ENCODE results near the gene GPR55. TPM values are rescaled to one million over a fixed set of nuclear protein-coding genes. Genes with fewer than 3 reads are reported as not detected.

The GPR55 gene
- total RNA-seq, 1 experiment from 2014 or later: not detected

- ATAC-seq (peak; percentile 57; the same call in 1 of the 2 replicates), DNase-seq (ENCODE audit: low spot score) (peak; percentile 56)
- POLR2A ChIA-PET: no interaction called here
- no peak overlapping the region for H3K27ac Mint-ChIP-seq
- H3K4me1 Mint-ChIP-seq: peaks cover 20% of the 10 kb centered on the region
- TF ChIP-seq ZNF317 (CRISPR knock-in tag; IDR thresholded peaks at IDR 0.05; ENCODE audit: borderline replicate concordance, low read depth) (no peak), EMX1 (CRISPR knock-in tag; IDR thresholded peaks at IDR 0.05) (no peak), SMAD4 (CRISPR knock-in tag; IDR thresholded peaks at IDR 0.05) (no peak), ZBTB21 (CRISPR knock-in tag; IDR thresholded peaks at IDR 0.05; ENCODE audit: borderline replicate concordance) (no peak), TP53 (CRISPR knock-in tag; IDR thresholded peaks at IDR 0.05) (no peak), FOXP1 (CRISPR knock-in tag; IDR thresholded peaks at IDR 0.05; ENCODE audit: borderline replicate concordance) (no peak)
- H3K27me3 Mint-ChIP-seq (ENCODE audit: low read depth): no peaks in the 10 kb centered on the region
- H3K4me3 Mint-ChIP-seq: no peak overlapping the region
- peaks cover 3% of the 10 kb centered on the region for H3K36me3 Mint-ChIP-seq
- H3K9me3 Mint-ChIP-seq: 0 out of 2 replicates have a peak, but pooled peaks cover 3% of the 10 kb centered on the region
- CTCF ChIA-PET: interaction anchor here (0.5 to 1.8 kb wide), 6 partner anchors 9 to 167 kb away, joined by 3 to 8 read pairs (median 4); no protein-coding TSS in a partner anchor
These were observed 39.4 kb downstream of the GPR55 start for GRCh38 chr2:230885463-230886130.

- Mint-ChIP-seq H3K4me3 (no peak overlapping the region), H3K36me3 (peaks cover 39% of the 10 kb centered on the region), H3K9me3 (no peaks in the 10 kb centered on the region), H3K27me3 (ENCODE audit: low read depth) (no peaks in the 10 kb centered on the region), H3K27ac (peak overlapping the region; percentile 48; the same call in 1 of the 2 replicates), H3K4me1 (peaks cover 14% of the 10 kb centered on the region)
- POLR2A ChIA-PET: no interaction called here
- TF ChIP-seq PRRX2 (CRISPR knock-in tag; IDR thresholded peaks at IDR 0.05): 0 out of 2 replicates have a peak, but pooled peaks have one; percentile 23
- no peak for TF ChIP-seq FOXP1 (CRISPR knock-in tag; IDR thresholded peaks at IDR 0.05; ENCODE audit: borderline replicate concordance)
- DNase-seq (ENCODE audit: low spot score) (peak; percentile 3), ATAC-seq (no peak)
- CTCF ChIA-PET: interaction anchor here (0.7 to 1.3 kb wide), 3 partner anchors 42 to 207 kb away, joined by 3 to 5 read pairs (median 4); no protein-coding TSS in a partner anchor
These were observed 43.2 kb downstream of the GPR55 start for GRCh38 chr2:230881840-230882239.

DNA sequence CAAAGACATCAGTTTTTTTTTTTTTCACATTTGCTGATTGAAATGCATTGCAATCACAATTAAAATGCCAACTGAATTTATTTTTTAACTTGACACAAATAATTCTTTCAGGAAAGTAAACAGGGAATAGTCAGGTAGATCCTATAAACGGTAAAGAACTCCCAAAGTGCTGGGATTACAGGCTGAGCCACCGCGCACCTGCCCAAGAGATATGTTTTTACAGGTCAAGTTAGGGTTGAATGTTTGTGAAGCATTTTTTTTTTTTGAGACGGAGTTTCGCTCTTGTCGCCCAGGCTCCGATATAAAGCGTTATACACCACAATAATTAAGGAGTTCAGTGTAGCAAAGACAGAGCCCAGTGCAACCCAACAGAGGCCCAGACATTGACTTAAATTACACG lies 45.2 kb downstream of the GPR55 start:
- POLR2A ChIA-PET: no interaction called here
- H3K4me3 Mint-ChIP-seq: no peak overlapping the region

More for the DNA sequence above, 45.2 kb downstream of the GPR55 start:
- peaks cover 54% of the 10 kb centered on the region for H3K36me3 Mint-ChIP-seq
- 0 out of 2 replicates have a peak, but pooled peaks cover 2% of the 10 kb centered on the region for H3K4me1 Mint-ChIP-seq
- ATAC-seq (no peak), DNase-seq (ENCODE audit: low spot score) (no peak)
- TF ChIP-seq STAT6 (CRISPR knock-in tag; conservative IDR thresholded peaks at IDR 0.05; ENCODE audit: low read depth): no peak
- TF ChIP-seq, protein P1, sequence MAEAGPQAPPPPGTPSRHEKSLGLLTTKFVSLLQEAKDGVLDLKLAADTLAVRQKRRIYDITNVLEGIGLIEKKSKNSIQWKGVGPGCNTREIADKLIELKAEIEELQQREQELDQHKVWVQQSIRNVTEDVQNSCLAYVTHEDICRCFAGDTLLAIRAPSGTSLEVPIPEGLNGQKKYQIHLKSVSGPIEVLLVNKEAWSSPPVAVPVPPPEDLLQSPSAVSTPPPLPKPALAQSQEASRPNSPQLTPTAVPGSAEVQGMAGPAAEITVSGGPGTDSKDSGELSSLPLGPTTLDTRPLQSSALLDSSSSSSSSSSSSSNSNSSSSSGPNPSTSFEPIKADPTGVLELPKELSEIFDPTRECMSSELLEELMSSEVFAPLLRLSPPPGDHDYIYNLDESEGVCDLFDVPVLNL (CRISPR knock-in tag; IDR thresholded peaks at IDR 0.05; ENCODE audit: borderline replicate concordance, low read depth): no peak
- TF ChIP-seq ZNF121 (CRISPR knock-in tag; IDR thresholded peaks at IDR 0.05): no peak
- TF ChIP-seq, protein P2, sequence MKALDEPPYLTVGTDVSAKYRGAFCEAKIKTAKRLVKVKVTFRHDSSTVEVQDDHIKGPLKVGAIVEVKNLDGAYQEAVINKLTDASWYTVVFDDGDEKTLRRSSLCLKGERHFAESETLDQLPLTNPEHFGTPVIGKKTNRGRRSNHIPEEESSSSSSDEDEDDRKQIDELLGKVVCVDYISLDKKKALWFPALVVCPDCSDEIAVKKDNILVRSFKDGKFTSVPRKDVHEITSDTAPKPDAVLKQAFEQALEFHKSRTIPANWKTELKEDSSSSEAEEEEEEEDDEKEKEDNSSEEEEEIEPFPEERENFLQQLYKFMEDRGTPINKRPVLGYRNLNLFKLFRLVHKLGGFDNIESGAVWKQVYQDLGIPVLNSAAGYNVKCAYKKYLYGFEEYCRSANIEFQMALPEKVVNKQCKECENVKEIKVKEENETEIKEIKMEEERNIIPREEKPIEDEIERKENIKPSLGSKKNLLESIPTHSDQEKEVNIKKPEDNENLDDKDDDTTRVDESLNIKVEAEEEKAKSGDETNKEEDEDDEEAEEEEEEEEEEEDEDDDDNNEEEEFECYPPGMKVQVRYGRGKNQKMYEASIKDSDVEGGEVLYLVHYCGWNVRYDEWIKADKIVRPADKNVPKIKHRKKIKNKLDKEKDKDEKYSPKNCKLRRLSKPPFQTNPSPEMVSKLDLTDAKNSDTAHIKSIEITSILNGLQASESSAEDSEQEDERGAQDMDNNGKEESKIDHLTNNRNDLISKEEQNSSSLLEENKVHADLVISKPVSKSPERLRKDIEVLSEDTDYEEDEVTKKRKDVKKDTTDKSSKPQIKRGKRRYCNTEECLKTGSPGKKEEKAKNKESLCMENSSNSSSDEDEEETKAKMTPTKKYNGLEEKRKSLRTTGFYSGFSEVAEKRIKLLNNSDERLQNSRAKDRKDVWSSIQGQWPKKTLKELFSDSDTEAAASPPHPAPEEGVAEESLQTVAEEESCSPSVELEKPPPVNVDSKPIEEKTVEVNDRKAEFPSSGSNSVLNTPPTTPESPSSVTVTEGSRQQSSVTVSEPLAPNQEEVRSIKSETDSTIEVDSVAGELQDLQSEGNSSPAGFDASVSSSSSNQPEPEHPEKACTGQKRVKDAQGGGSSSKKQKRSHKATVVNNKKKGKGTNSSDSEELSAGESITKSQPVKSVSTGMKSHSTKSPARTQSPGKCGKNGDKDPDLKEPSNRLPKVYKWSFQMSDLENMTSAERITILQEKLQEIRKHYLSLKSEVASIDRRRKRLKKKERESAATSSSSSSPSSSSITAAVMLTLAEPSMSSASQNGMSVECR (CRISPR knock-in tag; IDR thresholded peaks at IDR 0.05; ENCODE audit: borderline replicate concordance): no peak
- TF ChIP-seq FOXJ3 (CRISPR knock-in tag; IDR thresholded peaks at IDR 0.05; ENCODE audit: borderline replicate concordance): no peak
- CTCF ChIA-PET: no interaction called here
- H3K9me3 Mint-ChIP-seq: no peaks in the 10 kb centered on the region
- no peaks in the 10 kb centered on the region for H3K27me3 Mint-ChIP-seq (ENCODE audit: low read depth)
- H3K27ac Mint-ChIP-seq: no peak overlapping the region

All from WTC11 (cell line).